Measurements from ENCODE around the gene TCF4.

GRCh38 chr18:55314031-55314430, 274.0 kb downstream of the TCF4 start:
- TF ChIP-seq CTCF (IDR thresholded peaks at IDR 0.05), result no peak
- no peak for TF ChIP-seq EP300 (IDR thresholded peaks at IDR 0.05)
- TF ChIP-seq POLR2AphosphoS5 (IDR thresholded peaks at IDR 0.05), result no peak
